H1 (cell line): ENCODE measurements around the gene ROR1. TPM values are rescaled to one million over a fixed set of nuclear protein-coding genes. Genes with fewer than 3 reads are reported as not detected.

Experiments
- CTCF ChIA-PET: fragments of 300-600 bp; sonication (Branson Sonifier 250); formaldehyde crosslinking; loops from one replicate; lab custom pipeline; 2021; ENCODE audit not compliant: partially characterized antibody; lab: Charles Lee
- POLR2A ChIA-PET: fragments of 300-600 bp; sonication (Branson Sonifier 250); formaldehyde crosslinking; loops from one replicate; lab custom pipeline; 2021; ENCODE audit warnings: inconsistent platforms; ENCODE audit not compliant: partially characterized antibody; lab: Charles Lee
- DNase-seq, 2 experiments: peaks; one replicate each; pipeline versions ENCODE4 v3.0.0 to v3.0.0-alpha.2; 2010 to 2022; ENCODE audit warnings: low spot score in 2 of 2, low read depth in 1 of 2, mixed read lengths in 1 of 2
- FAIRE-seq: peaks from 2 replicates; lab custom pipeline; 2011; peaks lifted over from hg19 to GRCh38; lab: Jason Lieb, UNC
- H2AFZ ChIP-seq: 2 replicates; pipeline ENCODE4 v1.8.1; 2012; ENCODE audit warnings: low read length, inconsistent platforms
- H2AK5ac ChIP-seq: 2 replicates; pipeline ENCODE4 v1.6.1; 2013; ENCODE audit warnings: low read depth, low read length
- H2BK120ac ChIP-seq: replicated peaks from 2 replicates; pipeline ENCODE3; 2013; ENCODE audit warnings: low read depth, low read length, inconsistent platforms
- H2BK12ac ChIP-seq: 2 replicates; pipeline ENCODE4 v1.6.1; 2013; ENCODE audit warnings: low read depth, low read length
- H2BK15ac ChIP-seq: 2 replicates; pipeline ENCODE4 v1.6.1; 2013; ENCODE audit warnings: low read length
- H2BK20ac ChIP-seq: 2 replicates; pipeline ENCODE4 v1.6.1; 2013; ENCODE audit warnings: low read length
- H2BK5ac ChIP-seq: 2 replicates; pipeline ENCODE4 v1.6.1; 2013; ENCODE audit warnings: low read depth, low read length
- H3K14ac ChIP-seq: 2 replicates; pipeline ENCODE4 v1.6.1; 2013; ENCODE audit warnings: inconsistent platforms; ENCODE audit not compliant: insufficient read length
- H3K18ac ChIP-seq: 2 replicates; pipeline ENCODE4 v1.6.1; 2013; ENCODE audit warnings: low read length; ENCODE audit errors: extremely low read depth
- H3K23ac ChIP-seq: 2 replicates; pipeline ENCODE4 v1.6.1; 2013; ENCODE audit warnings: inconsistent platforms; ENCODE audit not compliant: insufficient read length
- H3K23me2 ChIP-seq: 2 replicates; pipeline ENCODE4 v1.6.1; 2013; ENCODE audit warnings: low read depth, low read length
- H3K27ac ChIP-seq: 2 replicates; pipeline ENCODE4 v1.6.1; 2011; ENCODE audit warnings: low read depth, low read length, inconsistent platforms
- H3K27me3 ChIP-seq, 4 experiments: replicated peaks in 1 of 4; 1 replicate in 1 of 4; 2 replicates in 3 of 4; pipeline versions ENCODE4 v1.6.1 to v1.8.1; 2011 to 2013; ENCODE audit warnings: low read length in 3 of 4, mild to moderate bottlenecking in 3 of 4, inconsistent platforms in 2 of 4, mixed read lengths in 2 of 4, moderate library complexity in 1 of 4; ENCODE audit not compliant: control insufficient read depth in 3 of 4, insufficient read depth in 3 of 4; ENCODE audit errors: extremely low read depth in 1 of 4
- H3K36me3 ChIP-seq, 4 experiments: 2 replicates each; pipeline versions ENCODE4 v1.6.1 to v1.8.1; 2011 to 2013; ENCODE audit warnings: mild to moderate bottlenecking in 4 of 4, low read length in 3 of 4, moderate library complexity in 2 of 4, control low read depth in 1 of 4, inconsistent platforms in 1 of 4; ENCODE audit not compliant: insufficient read depth in 4 of 4, control insufficient read depth in 2 of 4
- H3K4ac ChIP-seq: replicated peaks from 2 replicates; pipeline ENCODE3; 2013; ENCODE audit warnings: low read length, low read depth, mixed read lengths, inconsistent platforms; ENCODE audit not compliant: insufficient read length
- H3K4me1 ChIP-seq, 4 experiments: replicated peaks in 1 of 4; 1 replicate in 1 of 4; 2 replicates in 3 of 4; pipeline versions ENCODE4 v1.6.1 to v1.8.1; 2011 to 2013; ENCODE audit warnings: low read length in 3 of 4, inconsistent platforms in 2 of 4, mixed read lengths in 1 of 4; ENCODE audit not compliant: insufficient read depth in 4 of 4, control insufficient read depth in 3 of 4
- H3K4me2 ChIP-seq, 2 experiments: 2 replicates each; pipeline versions ENCODE4 v1.6.1 to v1.8.1; 2011 to 2013; ENCODE audit warnings: low read depth in 2 of 2, low read length in 2 of 2, control low read depth in 1 of 2, inconsistent platforms in 1 of 2, mild to moderate bottlenecking in 1 of 2; ENCODE audit not compliant: insufficient read depth in 1 of 2
- H3K4me3 ChIP-seq, 4 experiments: fragments of 200-600, 300-600 bp in 1 of 4; sonication (generic), shearing (Covaris generic), sonication (Bioruptor Twin) in 1 of 4; 2 replicates each; pipeline versions ENCODE4 v1.5.1 to v1.8.1; 2011 to 2016; ENCODE audit warnings: low read length in 4 of 4, low read depth in 3 of 4, control low read depth in 2 of 4, inconsistent platforms in 2 of 4, mild to moderate bottlenecking in 2 of 4, mixed read lengths in 1 of 4, moderate library complexity in 1 of 4; ENCODE audit not compliant: insufficient read depth in 2 of 4; ENCODE audit errors: extremely low read depth in 1 of 4
- H3K56ac ChIP-seq: replicated peaks from 2 replicates; pipeline ENCODE3; 2013; ENCODE audit warnings: low read depth, mild to moderate bottlenecking, mixed read lengths, low read length, inconsistent platforms; ENCODE audit not compliant: insufficient read length
- H3K79me1 ChIP-seq: 2 replicates; pipeline ENCODE4 v1.6.1; 2013; ENCODE audit warnings: low read depth, low read length, control low read depth
- H3K79me2 ChIP-seq, 2 experiments: 2 replicates each; pipeline versions ENCODE4 v1.6.1 to v1.8.1; 2012 to 2013; ENCODE audit warnings: low read length in 2 of 2, mild to moderate bottlenecking in 2 of 2, inconsistent platforms in 1 of 2; ENCODE audit not compliant: insufficient read depth in 2 of 2, control insufficient read depth in 1 of 2
- H3K9ac ChIP-seq, 4 experiments: replicated peaks in 1 of 4; 1 replicate in 1 of 4; 2 replicates in 3 of 4; pipeline versions ENCODE4 v1.6.1 to v1.8.1; 2011 to 2013; ENCODE audit warnings: low read depth in 3 of 4, low read length in 3 of 4, control low read depth in 2 of 4, mild to moderate bottlenecking in 2 of 4, moderate library complexity in 2 of 4, inconsistent platforms in 1 of 4; ENCODE audit errors: extremely low read depth in 1 of 4
- H3K9me3 ChIP-seq, 2 experiments: 2 replicates each; pipeline versions ENCODE4 v1.6.1 to v1.8.1; 2012 to 2013; ENCODE audit warnings: mild to moderate bottlenecking in 2 of 2, moderate library complexity in 2 of 2, control low read depth in 1 of 2, inconsistent platforms in 1 of 2, low read depth in 1 of 2, low read length in 1 of 2, mixed read lengths in 1 of 2; ENCODE audit not compliant: insufficient read depth in 2 of 2
- H4K20me1 ChIP-seq, 2 experiments: replicated peaks in 1 of 2; 2 replicates each; pipeline versions ENCODE3 to v1.8.1; 2011 to 2013; ENCODE audit warnings: inconsistent platforms in 2 of 2, low read length in 2 of 2, mild to moderate bottlenecking in 1 of 2; ENCODE audit not compliant: insufficient read depth in 2 of 2, control insufficient read depth in 1 of 2
- H4K5ac ChIP-seq: 2 replicates; pipeline ENCODE4 v1.6.1; 2013; ENCODE audit warnings: low read length, low read depth, mixed read lengths, inconsistent platforms; ENCODE audit not compliant: insufficient read length
- H4K8ac ChIP-seq: 2 replicates; pipeline ENCODE4 v1.8.0; 2013; ENCODE audit warnings: mild to moderate bottlenecking, moderate library complexity, low read length, inconsistent platforms; ENCODE audit not compliant: insufficient read depth; ENCODE audit errors: extremely low read depth
- H4K91ac ChIP-seq: replicated peaks from 2 replicates; pipeline ENCODE3; 2013; ENCODE audit warnings: low read length, mixed read lengths, inconsistent platforms; ENCODE audit not compliant: insufficient read length
- BACH1 ChIP-seq: IDR thresholded peaks from 2 replicates; pipeline ENCODE4 v1.6.1; 2012; ENCODE audit warnings: low read length, improper control_type of control experiment
- CBX5 ChIP-seq: fragments of 300-800, 300-1000 bp; sonication (generic); IDR thresholded peaks from 2 replicates; pipeline ENCODE4 v1.7.1; 2016; ENCODE audit warnings: antibody characterized with exemption, low read length, low read depth
- CEBPB ChIP-seq: IDR thresholded peaks from 2 replicates; pipeline ENCODE4 v1.6.1; 2012; ENCODE audit warnings: low read depth, low read length
- CHD1 ChIP-seq: IDR thresholded peaks from 2 replicates; pipeline ENCODE4 v1.6.1; 2012; ENCODE audit warnings: low read depth, low read length, improper control_type of control experiment
- CHD2 ChIP-seq: IDR thresholded peaks from 2 replicates; pipeline ENCODE4 v1.6.1; 2012; ENCODE audit warnings: low read length, improper control_type of control experiment
- EZH2 ChIP-seq: fragments of 200-600 bp; sonication (generic); IDR thresholded peaks from 2 replicates; pipeline ENCODE4 v1.7.1; 2012; ENCODE audit warnings: low read depth, mild to moderate bottlenecking, moderate library complexity, low read length, inconsistent platforms; ENCODE audit not compliant: severe bottlenecking
- JUND ChIP-seq: IDR thresholded peaks from 2 replicates; pipeline ENCODE4 v1.6.1; 2011; ENCODE audit warnings: mild to moderate bottlenecking, improper control_type of control experiment, low read length
- RNF2 ChIP-seq: fragments of 200-900, 300-1000 bp; sonication (generic); IDR thresholded peaks from 2 replicates; pipeline ENCODE4 v1.7.1; 2016; ENCODE audit warnings: borderline replicate concordance, low read depth, mild to moderate bottlenecking, antibody characterized with exemption, low read length; ENCODE audit not compliant: poor library complexity, severe bottlenecking; ENCODE audit errors: missing control alignments
- RXRA ChIP-seq: IDR thresholded peaks from 2 replicates; pipeline ENCODE4 v1.6.1; 2011; ENCODE audit warnings: low read depth, mild to moderate bottlenecking, low read length, moderate library complexity; ENCODE audit not compliant: insufficient read depth
- SAP30 ChIP-seq: fragments of 300-600 bp; sonication (generic); IDR thresholded peaks from 2 replicates; pipeline ENCODE4 v1.7.1; 2012; ENCODE audit warnings: low read length, moderate library complexity, mild to moderate bottlenecking, inconsistent platforms; ENCODE audit not compliant: insufficient read depth, insufficient replicate concordance
- SP1 ChIP-seq: IDR thresholded peaks from 2 replicates; pipeline ENCODE4 v1.6.1; 2011; ENCODE audit warnings: low read depth, low read length
- SRF ChIP-seq: IDR thresholded peaks from 2 replicates; pipeline ENCODE4 v1.6.1; 2011; ENCODE audit warnings: mild to moderate bottlenecking, low read depth, low read length, moderate library complexity
- SUZ12 ChIP-seq: fragments of 200-600 bp; sonication (generic); IDR thresholded peaks from 2 replicates; pipeline ENCODE4 v1.6.1; 2012; ENCODE audit warnings: mild to moderate bottlenecking, inconsistent platforms, low read length, moderate library complexity, mixed read lengths
- TAF7 ChIP-seq: optimal IDR thresholded peaks from 2 replicates; pipeline ENCODE3; 2011; ENCODE audit warnings: low read depth, mild to moderate bottlenecking, inconsistent platforms, low read length, moderate library complexity, borderline replicate concordance
- WGBS, 2 experiments: shearing (Covaris generic) in 1 of 2; methylation state at CpG; one replicate each; pipeline versions ENCODE4 v1.1.6 to v1.1.7; 2013 to 2015; ENCODE audit warnings: low lambda C conversion rate in 2 of 2, mixed read lengths in 2 of 2, inconsistent platforms in 1 of 2, low coverage in 1 of 2, missing lambda C conversion rate in 1 of 2; ENCODE audit not compliant: insufficient replicate concordance in 2 of 2, insufficient coverage in 1 of 2, insufficient read length in 1 of 2; ENCODE audit errors: extremely low coverage in 1 of 2, missing lambda C conversion rate in 1 of 2; 5-methylcytosine and 5-hydroxymethylcytosine counted together
- polyA plus RNA-seq, 7 experiments: library from polyadenylated mRNA; depleted of rRNA in 3 of 7; stranded (reverse) in 5 of 7; unstranded in 2 of 7; fragments of >200 nt in 5 of 7; fragments of 200-250 nt in 2 of 7; gene quantifications; 1 replicate in 5 of 7; 2 replicates in 1 of 7; 4 replicates in 1 of 7; pipeline versions ENCODE4 v1.2.1 to v1.2.3, GENCODE V29; 2011 to 2013; ENCODE audit warnings: missing spikeins in 2 of 7, mixed read lengths in 2 of 7
- total RNA-seq: library from RNA; stranded (reverse); fragmentation: NEBNext Ultra II Directional; extraction: Animal tissue kit (Norgen Biotek cat#: 25700); gene quantifications from 2 replicates; pipeline ENCODE4 v1.2.1, GENCODE V29; 2021

Gene ROR1
- total and polyA plus RNA-seq, 2 of the 8 experiments (the other 6 are each of a cell fraction or from before 2014, with no cell fraction given), result 33.6 to 73.6 TPM

DNA sequence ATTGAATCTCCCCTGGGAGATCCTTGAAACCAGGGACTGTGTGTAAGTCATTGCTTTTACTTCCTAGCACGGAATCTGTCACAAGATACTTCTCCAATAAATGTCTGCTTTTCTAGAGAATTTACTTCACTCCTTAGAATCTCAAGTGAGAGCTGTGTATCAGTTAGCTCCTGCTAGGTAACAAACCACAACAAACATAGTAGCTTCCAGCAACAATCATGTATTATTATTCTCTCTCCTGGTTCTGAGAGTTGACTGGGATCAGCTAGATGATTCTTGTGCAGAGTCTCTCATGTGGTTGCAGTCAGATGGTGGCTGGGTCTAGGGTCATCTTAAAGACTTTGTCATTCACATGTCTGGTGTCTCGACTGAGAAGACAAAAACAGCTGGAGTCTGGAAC, 262.7 kb downstream of the ROR1 start:
- no peak overlapping the region for H3K9ac ChIP-seq
- no peak overlapping the region for H2BK20ac ChIP-seq
- CTCF ChIA-PET, result interaction anchor here (0.6 to 1.9 kb wide), 3 partner anchors 22 to 119 kb away, joined by 3 to 6 read pairs (median 4); no protein-coding TSS in a partner anchor
- H3K23ac ChIP-seq, result no peak overlapping the region
- H4K8ac ChIP-seq, result no peak overlapping the region
- H4K20me1 ChIP-seq, result no peaks in the 10 kb centered on the region
- H4K91ac ChIP-seq, result no peak overlapping the region
- no peak overlapping the region for H3K27ac ChIP-seq
- POLR2A ChIA-PET, result interaction anchor here (0.5 kb wide), 1 partner anchor 10 kb away, joined by 3 read pairs; no protein-coding TSS in a partner anchor
- no peak overlapping the region for H2BK120ac ChIP-seq
- peaks cover 0 to 56% of the 10 kb centered on the region in 2 experiments; a peak in 2 of 4 replicates for H3K79me2 ChIP-seq
- no peak overlapping the region for H3K18ac ChIP-seq
- WGBS, 2 experiments, result 89% methylated on average over 2 of the region's 2 CpGs; no CpG with 5 or more reads in 1 of the 2 experiments
- H3K56ac ChIP-seq, result no peak overlapping the region
- H3K36me3 ChIP-seq, result no peaks in the 10 kb centered on the region
- no peak overlapping the region for H3K4me2 ChIP-seq
- no peak overlapping the region for H2BK15ac ChIP-seq
- H3K4ac ChIP-seq, result no peak overlapping the region
- DNase-seq, result no peak
- H3K9me3 ChIP-seq, result no peaks in the 10 kb centered on the region
- FAIRE-seq, result no peak
- peaks cover 3 to 17% (median 9%) of the 10 kb centered on the region in 4 experiments; a peak in 5 of 7 replicates for H3K4me1 ChIP-seq
- no peak overlapping the region for H4K5ac ChIP-seq
- no peak overlapping the region for H3K14ac ChIP-seq
- H3K23me2 ChIP-seq, result no peaks in the 10 kb centered on the region; the same call in 1 of the 2 replicates
- H3K79me1 ChIP-seq, result peaks cover 1% of the 10 kb centered on the region; the same call in 1 of the 2 replicates
- no peak overlapping the region for H3K4me3 ChIP-seq
- no peak overlapping the region for H2BK5ac ChIP-seq
- no peak overlapping the region for H2BK12ac ChIP-seq
- peaks cover 0 to 1% (median 0%) of the 10 kb centered on the region in 4 experiments; a peak in 1 of 7 replicates for H3K27me3 ChIP-seq
- no peak overlapping the region for H2AK5ac ChIP-seq
- no peak overlapping the region for H2AFZ ChIP-seq
- no peak for TF ChIP-seq CBX5
- no peak for TF ChIP-seq SP1
- TF ChIP-seq BACH1, result no peak
- TF ChIP-seq CEBPB, result no peak
- TF ChIP-seq SUZ12, result no peak
- TF ChIP-seq JUND, result no peak
- no peak for TF ChIP-seq TAF7
- no peak for TF ChIP-seq EZH2
- no peak for TF ChIP-seq RNF2
- no peak for TF ChIP-seq SRF
- TF ChIP-seq CHD1, result no peak
- no peak for TF ChIP-seq RXRA
- TF ChIP-seq CHD2, result no peak
- TF ChIP-seq SAP30, result no peak
